ENCODE data around the gene HORMAD2. TPM values are rescaled to one million over a fixed set of nuclear protein-coding genes. Genes with fewer than 3 reads are reported as not detected.

Gene HORMAD2
- polyA plus RNA-seq, 3 donors from 2014 or later = not detected

GRCh38 chr22:30129636-30130035 is 49.4 kb downstream of the HORMAD2 start:
- no peak overlapping the region for H3K4me3 Mint-ChIP-seq
- H3K27ac Mint-ChIP-seq = no peak overlapping the region
- no peaks in the 10 kb centered on the region for H3K9me3 Mint-ChIP-seq
- H3K4me1 Mint-ChIP-seq = no peaks in the 10 kb centered on the region
- peaks cover 0 to 2% (median 0%) of the 10 kb centered on the region in 3 donors for H3K27me3 Mint-ChIP-seq (ENCODE audit: low read depth in 3 of 3)
- H3K36me3 Mint-ChIP-seq = no peaks in the 10 kb centered on the region
- no peak for DNase-seq

DNA sequence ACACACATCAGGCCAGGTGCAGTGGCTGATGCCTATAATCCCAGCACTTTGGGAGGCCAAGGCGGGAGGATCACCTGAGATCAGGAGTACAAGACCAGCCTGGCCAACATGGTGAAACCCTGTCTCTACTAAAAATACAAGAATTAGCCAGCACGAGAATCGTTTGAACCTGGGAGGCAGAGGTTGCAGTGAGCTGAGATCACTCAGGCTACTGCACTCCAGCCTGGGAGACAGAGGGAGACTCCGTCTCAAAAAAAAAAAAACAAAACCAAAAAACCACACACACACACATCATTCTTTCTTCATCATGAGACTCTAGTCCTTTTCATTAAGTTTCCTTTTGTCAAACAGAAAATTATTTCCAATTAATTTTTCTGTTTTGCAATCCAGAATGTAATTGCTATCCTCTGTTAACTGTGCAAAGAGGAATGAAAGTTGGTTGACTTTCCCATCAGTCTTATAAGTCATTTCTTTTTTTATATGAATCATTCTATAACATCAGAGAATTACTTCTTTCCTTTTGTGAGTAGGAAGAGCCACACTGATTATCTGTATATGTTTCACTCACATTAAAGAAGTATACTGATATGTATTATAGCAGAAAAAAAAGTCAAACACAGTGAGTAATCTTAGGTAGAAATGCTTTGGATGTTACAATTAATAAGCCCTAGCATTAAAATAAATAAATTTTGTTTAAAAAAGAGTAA is 52.2 kb downstream of the HORMAD2 start:
- Mint-ChIP-seq H3K9me3 (no peaks in the 10 kb centered on the region), H3K4me1 (no peaks in the 10 kb centered on the region), H3K4me3 (no peak overlapping the region), H3K27me3 (ENCODE audit: low read depth in 3 of 3) (peaks cover 0 to 2% (median 0%) of the 10 kb centered on the region in 3 donors), H3K36me3 (no peaks in the 10 kb centered on the region), H3K27ac (no peak overlapping the region)
- no peak for DNase-seq

DNA sequence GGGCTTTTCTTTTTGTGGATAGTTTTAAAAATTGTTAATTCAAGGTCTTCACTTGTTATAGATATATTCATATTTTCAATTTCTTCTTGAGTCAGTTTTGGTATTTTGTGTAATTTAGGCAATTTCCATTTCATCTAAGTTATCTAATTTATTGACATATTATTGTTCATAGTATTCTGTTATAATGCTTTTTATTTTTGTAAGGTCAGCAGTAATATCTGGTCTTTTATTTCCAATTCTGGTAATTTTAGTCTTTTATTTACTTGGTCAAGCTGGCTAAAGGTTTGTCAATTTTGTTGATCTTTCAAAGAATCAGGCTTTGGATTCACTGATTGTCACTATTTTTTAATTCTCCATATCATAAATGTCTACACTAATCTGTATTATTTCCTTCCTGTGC is 60.1 kb downstream of the HORMAD2 start:
- H3K36me3 Mint-ChIP-seq = peaks cover 0 to 14% (median 6%) of the 10 kb centered on the region in 3 donors
- H3K4me3 Mint-ChIP-seq = no peak overlapping the region
- H3K9me3 Mint-ChIP-seq = peaks cover 6 to 20% (median 14%) of the 10 kb centered on the region in 6 donors
- no peaks in the 10 kb centered on the region for H3K4me1 Mint-ChIP-seq
- no peak overlapping the region for H3K27ac Mint-ChIP-seq
- peaks cover 0 to 14% (median 3%) of the 10 kb centered on the region in 3 donors for H3K27me3 Mint-ChIP-seq (ENCODE audit: low read depth in 3 of 3)
- no peak for DNase-seq

DNA sequence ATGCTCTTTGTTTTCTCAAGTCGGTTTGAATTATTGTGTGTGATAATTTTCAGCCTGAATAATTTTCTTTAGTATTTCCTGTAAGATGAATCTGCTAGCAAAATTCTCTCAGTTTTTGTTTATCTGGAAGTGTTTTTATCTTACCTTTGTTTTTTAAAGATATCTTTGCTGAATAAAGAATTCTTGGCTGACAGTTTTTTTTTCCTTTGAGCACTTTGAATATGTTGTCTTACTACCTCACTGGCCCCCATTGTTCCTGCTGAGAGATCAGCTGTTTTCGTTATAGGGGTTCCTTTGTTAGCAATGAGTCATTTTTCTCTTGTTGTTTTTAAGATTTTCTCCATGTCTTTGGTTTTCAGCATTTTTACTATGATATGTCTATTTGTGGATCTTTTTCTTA is 63.0 kb downstream of the HORMAD2 start:
- no peak overlapping the region for H3K27ac Mint-ChIP-seq
- DNase-seq = no peak
- H3K4me1 Mint-ChIP-seq = no peaks in the 10 kb centered on the region
- H3K9me3 Mint-ChIP-seq = peaks cover 6 to 20% (median 14%) of the 10 kb centered on the region in 6 donors
- H3K36me3 Mint-ChIP-seq = peaks cover 0 to 14% (median 6%) of the 10 kb centered on the region in 3 donors
- H3K27me3 Mint-ChIP-seq (ENCODE audit: low read depth in 3 of 3) = peaks cover 0 to 15% (median 7%) of the 10 kb centered on the region in 3 donors
- no peak overlapping the region for H3K4me3 Mint-ChIP-seq

DNA sequence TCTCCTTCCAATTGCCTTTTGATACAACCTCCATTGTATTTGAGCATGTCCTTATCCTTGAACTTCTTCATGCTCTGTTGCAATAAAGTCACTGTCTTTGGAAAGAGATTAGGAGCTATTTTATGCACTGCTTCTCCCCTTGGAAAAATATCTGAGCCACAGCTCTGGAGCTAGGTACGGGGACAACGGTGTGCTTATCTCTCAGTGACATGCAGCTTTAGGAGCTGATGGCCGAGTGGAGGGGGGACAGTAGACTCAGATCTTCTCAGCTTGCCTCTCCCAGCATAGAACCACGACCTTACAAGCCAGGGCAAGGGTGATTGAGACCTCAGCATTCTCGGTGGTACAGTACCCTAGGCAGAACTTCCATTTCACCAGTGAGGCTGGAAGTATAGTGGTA is 64.1 kb downstream of the HORMAD2 start:
- DNase-seq = no peak
- Mint-ChIP-seq H3K27me3 (ENCODE audit: low read depth in 3 of 3) (peaks cover 0 to 15% (median 7%) of the 10 kb centered on the region in 3 donors), H3K27ac (no peak overlapping the region), H3K4me1 (no peaks in the 10 kb centered on the region), H3K9me3 (peaks cover 6 to 20% (median 14%) of the 10 kb centered on the region in 6 donors), H3K36me3 (peaks cover 0 to 14% (median 6%) of the 10 kb centered on the region in 3 donors), H3K4me3 (no peak overlapping the region)

- Mint-ChIP-seq H3K36me3 (no peaks in the 10 kb centered on the region), H3K27me3 (ENCODE audit: low read depth in 3 of 3) (peaks cover 0 to 6% (median 5%) of the 10 kb centered on the region in 3 donors), H3K27ac (no peak overlapping the region), H3K4me1 (no peaks in the 10 kb centered on the region), H3K9me3 (peaks cover 0 to under 1% (median 0%) of the 10 kb centered on the region in 6 donors), H3K4me3 (no peak overlapping the region)
- no peak for DNase-seq
These were observed 69.9 kb downstream of the HORMAD2 start for GRCh38 chr22:30150212-30150611.

DNA sequence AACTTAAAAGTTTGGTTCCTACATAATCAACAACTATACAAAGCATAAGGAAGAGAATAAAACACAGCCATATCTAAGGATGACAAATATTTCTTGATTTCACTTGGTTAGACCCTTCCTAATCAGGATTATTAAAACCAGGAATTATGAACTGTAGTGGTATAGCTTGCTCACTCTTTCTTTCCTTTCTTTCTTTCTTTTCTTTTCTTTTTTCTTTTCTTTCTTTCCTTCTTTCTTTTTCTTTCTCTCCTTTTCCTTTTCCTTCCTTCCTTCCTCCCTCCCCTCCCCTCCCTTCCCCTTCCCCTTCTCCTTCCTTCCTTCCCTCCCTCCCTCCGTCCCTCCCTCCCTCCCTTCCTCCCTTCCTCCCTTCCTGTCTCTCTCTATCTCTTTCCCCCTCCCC is 78.0 kb downstream of the HORMAD2 start:
- H3K27ac Mint-ChIP-seq = no peak overlapping the region

GRCh38 chr22:30158744-30159500 is 78.7 kb downstream of the HORMAD2 start:
- DNase-seq = no peak
- no peaks in the 10 kb centered on the region for H3K36me3 Mint-ChIP-seq
- H3K4me1 Mint-ChIP-seq = peaks cover 0 to 11% of the 10 kb centered on the region in 2 donors
- H3K9me3 Mint-ChIP-seq = no peaks in the 10 kb centered on the region
- no peak overlapping the region for H3K27ac Mint-ChIP-seq
- peaks cover 0 to 10% (median 1%) of the 10 kb centered on the region in 3 donors for H3K27me3 Mint-ChIP-seq (ENCODE audit: low read depth in 3 of 3)
- H3K4me3 Mint-ChIP-seq = no peak overlapping the region

More for the DNA sequence above, 78.0 kb downstream of the HORMAD2 start:
- Mint-ChIP-seq H3K27me3 (ENCODE audit: low read depth in 3 of 3) (peaks cover 0 to 10% (median 1%) of the 10 kb centered on the region in 3 donors), H3K9me3 (no peaks in the 10 kb centered on the region), H3K4me1 (peaks cover 0 to 11% of the 10 kb centered on the region in 2 donors), H3K36me3 (no peaks in the 10 kb centered on the region), H3K4me3 (no peak overlapping the region)
- DNase-seq = no peak

DNA sequence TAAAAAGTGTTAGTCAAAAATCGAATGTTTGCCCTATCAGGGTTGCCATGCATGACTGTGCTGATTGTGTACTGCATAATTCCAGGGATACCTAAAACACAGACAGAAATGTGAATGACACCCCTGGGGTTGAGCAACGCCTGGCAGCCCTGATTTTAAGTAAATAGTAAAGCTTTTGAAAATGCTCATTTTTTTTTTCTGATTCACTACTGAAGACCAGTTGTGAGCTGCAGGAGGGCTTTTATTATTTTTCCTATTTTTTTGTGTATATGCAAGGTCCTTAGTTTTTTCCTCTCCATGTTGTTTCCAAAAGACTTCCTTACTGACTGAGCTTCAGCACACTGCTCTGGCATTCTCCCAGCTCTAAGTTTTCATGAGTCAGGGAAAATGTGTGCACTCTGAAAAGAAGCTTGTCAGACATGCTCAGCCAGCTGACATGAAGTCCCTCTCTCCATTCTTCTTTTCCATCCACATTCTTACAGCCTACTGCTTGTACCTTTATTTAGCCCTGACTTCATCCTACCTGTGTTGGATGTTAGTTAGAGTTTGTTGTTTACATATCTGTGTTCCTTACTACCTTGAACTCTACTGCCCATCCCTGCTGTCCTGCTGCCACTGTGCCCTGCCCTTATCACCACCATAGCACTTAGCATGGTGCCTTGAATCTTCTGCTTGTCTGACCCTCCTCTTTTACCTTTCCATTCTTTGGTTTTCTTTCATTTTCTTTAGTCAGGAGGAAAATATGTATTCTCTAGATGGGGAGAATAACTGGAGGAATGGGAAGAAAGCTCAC is 79.5 kb downstream of the HORMAD2 start:
- Mint-ChIP-seq H3K9me3 (no peaks in the 10 kb centered on the region), H3K27me3 (ENCODE audit: low read depth in 3 of 3) (peaks cover 0 to 10% (median 1%) of the 10 kb centered on the region in 3 donors), H3K36me3 (no peaks in the 10 kb centered on the region), H3K27ac (peak overlapping the region in 1 of 6 donors; percentile 0), H3K4me1 (peaks cover 0 to 11% of the 10 kb centered on the region in 2 donors), H3K4me3 (no peak overlapping the region)
- DNase-seq = no peak

DNA sequence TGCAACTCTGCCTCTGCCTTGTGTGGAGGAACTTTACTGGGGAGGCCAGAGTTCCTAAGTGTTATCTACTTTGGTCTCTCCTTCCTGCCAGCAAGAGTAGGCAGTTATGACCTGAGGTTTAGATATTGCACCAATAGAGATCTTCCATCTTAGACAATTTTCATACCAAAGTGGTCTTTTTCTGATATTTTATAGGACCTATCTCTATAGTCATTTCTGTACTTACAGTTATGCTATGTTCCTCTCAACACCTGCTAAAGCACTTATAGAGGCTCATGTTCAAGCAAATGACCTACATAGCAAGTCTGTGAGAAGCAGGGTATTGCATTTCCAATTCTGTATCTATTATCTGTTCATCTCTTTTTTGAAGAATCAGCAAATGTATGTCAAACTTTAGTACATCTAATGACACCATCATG is 80.8 kb downstream of the HORMAD2 start:
- no peak for DNase-seq
- H3K4me1 Mint-ChIP-seq = peaks cover 0 to 11% of the 10 kb centered on the region in 2 donors
- H3K27me3 Mint-ChIP-seq (ENCODE audit: low read depth in 3 of 3) = peaks cover 0 to 8% (median 1%) of the 10 kb centered on the region in 3 donors
- no peaks in the 10 kb centered on the region for H3K9me3 Mint-ChIP-seq
- H3K36me3 Mint-ChIP-seq = no peaks in the 10 kb centered on the region
- H3K27ac Mint-ChIP-seq = peak overlapping the region in 2 of 6 donors; percentile 66 to 67
- H3K4me3 Mint-ChIP-seq = no peak overlapping the region

DNA sequence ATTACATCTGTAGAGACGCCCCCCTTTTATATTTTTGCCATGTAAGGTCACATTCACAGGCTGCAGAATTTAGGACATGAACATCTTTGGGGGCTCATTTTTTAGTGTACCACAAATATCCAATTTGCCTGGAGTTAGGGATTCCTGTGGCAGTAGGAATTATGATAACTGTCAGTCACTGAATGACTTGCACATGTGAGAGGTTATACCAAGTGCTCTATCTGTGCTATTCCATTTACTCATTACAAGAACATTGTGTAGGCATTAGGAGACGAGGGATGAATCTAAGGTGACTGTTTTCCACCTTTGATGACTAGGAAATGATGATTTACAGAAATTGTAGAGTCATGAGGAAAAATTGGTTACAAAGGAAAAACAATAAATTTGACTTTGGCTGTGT is 87.0 kb downstream of the HORMAD2 start:
- Mint-ChIP-seq H3K9me3 (no peaks in the 10 kb centered on the region), H3K4me1 (no peaks in the 10 kb centered on the region), H3K27ac (no peak overlapping the region), H3K27me3 (ENCODE audit: low read depth in 3 of 3) (peaks cover 0 to 3% (median 0%) of the 10 kb centered on the region in 3 donors), H3K4me3 (no peak overlapping the region), H3K36me3 (no peaks in the 10 kb centered on the region)
- no peak for DNase-seq

DNA sequence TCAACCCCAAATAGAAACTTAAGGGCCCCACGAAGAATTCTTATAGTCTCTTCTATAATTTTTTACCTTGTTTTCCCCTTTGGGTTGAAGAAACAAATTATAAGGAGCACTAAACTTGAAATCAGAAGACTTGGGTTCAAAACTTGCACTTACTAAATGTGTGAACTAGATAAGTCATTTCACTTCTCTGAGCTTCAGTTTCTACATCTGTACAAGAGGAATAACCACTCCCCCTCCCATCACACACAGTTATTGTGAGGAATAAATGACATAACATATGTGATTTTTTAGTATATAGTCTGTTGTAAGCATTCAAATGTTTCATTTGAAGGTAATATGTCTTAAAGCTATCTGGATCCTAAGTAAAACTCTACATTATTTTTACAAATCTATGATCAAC is 87.5 kb downstream of the HORMAD2 start:
- Mint-ChIP-seq H3K27ac (no peak overlapping the region), H3K4me3 (no peak overlapping the region), H3K27me3 (ENCODE audit: low read depth in 3 of 3) (peaks cover 0 to 4% (median 0%) of the 10 kb centered on the region in 3 donors), H3K36me3 (no peaks in the 10 kb centered on the region), H3K4me1 (no peaks in the 10 kb centered on the region), H3K9me3 (no peaks in the 10 kb centered on the region)
- DNase-seq = no peak

DNA sequence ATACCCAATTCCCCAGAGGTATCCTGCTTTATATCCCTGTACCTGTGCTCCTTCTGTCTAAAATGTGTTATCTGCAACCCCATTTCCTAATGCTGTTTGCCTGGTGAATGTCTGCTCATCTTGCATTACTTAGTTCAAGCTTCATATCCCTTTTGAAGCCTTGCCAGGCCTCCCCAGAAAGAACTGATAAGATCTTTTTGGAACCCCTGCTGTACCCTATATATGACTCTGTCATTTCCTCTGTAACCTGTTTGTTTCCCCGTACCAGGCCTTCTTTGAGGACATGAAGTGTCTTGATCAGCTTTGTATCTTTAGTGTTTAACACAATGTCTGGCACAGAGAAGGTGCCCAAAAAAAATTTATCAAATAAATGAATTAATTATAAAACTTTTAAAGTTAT is 88.7 kb downstream of the HORMAD2 start:
- no peaks in the 10 kb centered on the region for H3K36me3 Mint-ChIP-seq
- peaks cover 0 to 4% (median 0%) of the 10 kb centered on the region in 3 donors for H3K27me3 Mint-ChIP-seq (ENCODE audit: low read depth in 3 of 3)
- H3K4me3 Mint-ChIP-seq = no peak overlapping the region
- DNase-seq = no peak
- no peaks in the 10 kb centered on the region for H3K4me1 Mint-ChIP-seq
- no peak overlapping the region for H3K27ac Mint-ChIP-seq
- H3K9me3 Mint-ChIP-seq = no peaks in the 10 kb centered on the region

All from immature natural killer cell (primary cell).